Diencephalon (tissue), 1 donor: ENCODE results near the gene KLF4. TPM values are rescaled to one million over a fixed set of nuclear protein-coding genes. Genes with fewer than 3 reads are reported as not detected.

Experiments used
- small RNA-seq: library from RNA; depleted of rRNA; stranded (forward); fragments of <200 nt; gene quantifications from one replicate; pipeline ENCODE3, GENCODE V24; 2014
- total RNA-seq: library from RNA; depleted of rRNA; stranded (reverse); fragments of >200 nt; gene quantifications from one replicate; pipeline ENCODE4 v1.2.3, GENCODE V29; 2014

The KLF4 gene
- total RNA-seq: 4.8 TPM

DNA sequence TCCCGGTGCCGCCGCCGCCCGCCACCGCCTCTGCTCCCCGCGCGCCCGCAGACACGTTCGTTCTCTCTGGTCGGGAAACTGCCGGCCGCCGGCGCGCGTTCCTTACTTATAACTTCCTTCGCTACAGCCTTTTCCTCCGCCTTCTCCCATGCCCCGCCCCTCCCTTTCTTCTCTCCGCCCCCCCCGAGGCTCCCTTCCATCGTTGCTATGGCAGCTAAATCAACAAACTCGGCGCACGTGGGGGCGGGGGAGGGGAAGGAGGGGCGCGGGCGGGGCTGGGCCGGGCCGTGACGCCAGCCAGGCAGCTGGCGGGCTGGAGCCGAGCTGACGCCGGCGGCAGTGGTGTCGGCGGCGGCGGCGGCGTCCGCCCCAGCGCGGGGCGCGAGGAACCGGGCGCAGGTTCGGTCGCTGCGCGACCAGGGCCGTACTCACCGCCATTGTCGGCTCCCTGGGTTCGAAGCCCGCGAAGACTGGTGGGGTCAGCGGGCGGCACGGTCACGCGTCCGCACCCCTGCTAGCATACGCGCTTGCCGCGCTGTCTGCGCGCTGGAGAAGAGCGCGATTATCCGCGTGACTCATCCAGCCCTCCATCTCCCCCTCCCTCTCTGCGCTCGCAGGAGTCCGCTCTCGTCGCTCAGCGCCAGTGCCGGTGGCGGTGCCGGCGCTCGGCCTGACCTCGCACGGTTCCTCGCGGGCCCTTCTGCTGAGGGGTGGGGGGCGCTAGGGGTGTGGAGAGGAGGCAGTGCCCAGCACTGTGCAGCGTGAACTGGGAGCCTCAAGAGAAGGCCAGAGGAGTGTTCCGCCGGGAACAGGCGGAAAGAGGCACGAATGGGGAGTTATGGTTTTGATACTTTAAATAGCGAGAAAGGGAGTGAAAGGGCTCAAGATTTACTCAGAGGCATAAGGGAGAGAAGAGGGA lies at the start of gene KLF4:
Gene KLF4, minus strand, starts transcription at position 83 of the 919 bp plus-strand sequence. CDS start 597 bp downstream, outside the sequence.

Small RNAs within 50 kb of the gene (small RNA-seq; reads per million reads assigned to genes)
- gene HMGN2P32 (not detected), gene RNU6-492P (not detected)

Other genes with a start within 250 kb of the KLF4 start
- 107 TPM for gene RAD23B, start 206.5 kb downstream of the KLF4 start, total RNA-seq